Adipose tissue (tissue), 3 donors: Measurements from ENCODE around the gene FCHO2. TPM values are rescaled to one million over a fixed set of nuclear protein-coding genes. Genes with fewer than 3 reads are reported as not detected.
"Not testable (repeated sequence)": the region's sequence is repeated elsewhere in the genome, so short reads cannot be mapped to it uniquely, and the experiment has no call there.

Source experiments
- H3K27ac ChIP-seq: one replicate; pipeline ENCODE4 v1.5.1; 2013; ENCODE audit warnings: low read depth, low read length
- WGBS, 3 donors: extraction: QIAGEN DNeasy Blood & Tissue Kit; methylation state at CpG; one replicate each; pipeline ENCODE4 v1.1.7; 2013; 5-methylcytosine and 5-hydroxymethylcytosine counted together
- polyA plus RNA-seq, 3 donors: library from polyadenylated mRNA; stranded (reverse); fragments of 200-250 nt; gene quantifications; one replicate each; pipeline ENCODE4 v1.2.3, GENCODE V29; 2013
- donor health status: healthy with polysubstance abuse.
- donor health status: Bipolar disorder and iron deficiency.
- donor health status: healthy.

Gene FCHO2
- polyA plus RNA-seq = 10 to 100 TPM in 1 of 3 donors, 1 to 10 TPM in 2; 4.5 to 12.0 (median 7.0) TPM

GRCh38 chr5:72955768-72956323 lies at the start of gene FCHO2:
Gene FCHO2 (plus strand): TSS chr5:72956041. CDS start chr5:72956097, 56 bp downstream.
- peak within 1 kb of the TSS; percentile 73 for H3K27ac ChIP-seq
- WGBS, 3 donors = 0 to 1% (median 1%) methylated on average over 50 to 64 of the region's 64 CpGs

DNA sequence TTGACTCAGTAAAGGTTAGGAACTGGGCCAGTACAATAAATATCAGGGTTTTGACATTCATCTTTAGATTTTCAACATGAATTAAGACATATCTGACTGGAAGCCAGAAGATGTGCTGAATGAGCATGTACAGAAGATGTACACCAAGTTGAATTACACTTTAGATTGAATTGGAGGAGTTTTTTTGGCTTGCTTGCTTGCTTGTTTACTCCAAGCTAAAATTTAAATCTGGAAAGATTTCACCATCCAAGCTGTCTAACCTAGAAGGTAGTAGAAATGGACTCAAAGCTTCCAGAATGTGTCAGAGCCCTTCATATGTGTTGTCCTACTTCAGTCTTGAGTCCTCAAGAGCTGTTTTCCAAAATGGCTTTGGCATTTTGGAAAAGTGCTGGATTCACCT lies 49.0 kb upstream of the FCHO2 start:
- no peak overlapping the region for H3K27ac ChIP-seq

- no peak overlapping the region for H3K27ac ChIP-seq
- 77 to 83% (median 81%) methylated on average over 6 of the region's 6 CpGs for WGBS, 3 donors
Observed at GRCh38 chr5:72908664-72909063, 47.2 kb upstream of the FCHO2 start.

DNA sequence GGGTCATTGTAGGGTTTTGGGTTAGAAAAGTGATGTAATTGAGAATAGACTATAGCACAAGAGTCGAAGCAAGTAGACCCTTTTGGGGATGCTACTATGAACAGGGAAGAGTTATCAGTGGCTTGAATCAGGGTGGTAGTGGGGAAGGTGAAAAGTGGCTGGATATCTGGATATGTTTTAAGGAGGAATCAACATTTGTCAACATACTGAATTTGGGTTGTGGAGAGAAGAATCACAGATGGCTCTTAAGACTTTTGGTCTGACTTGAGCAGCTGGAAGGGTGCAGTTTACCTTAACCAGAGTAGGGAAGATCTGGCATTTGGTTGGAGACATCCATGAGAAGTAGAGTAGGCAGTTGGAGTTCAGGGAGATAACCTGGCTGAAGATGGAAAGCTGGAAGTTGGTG lies 38.5 kb upstream of the FCHO2 start:
- no peak overlapping the region for H3K27ac ChIP-seq
- 93 to 96% (median 94%) methylated on average over 1 of the region's 1 CpG for WGBS, 3 donors

GRCh38 chr5:72920690-72921502 lies 34.9 kb upstream of the FCHO2 start:
- WGBS, 3 donors = 17 to 25% (median 21%) methylated on average over 4 of the region's 4 CpGs
- H3K27ac ChIP-seq = no peak overlapping the region

- 68 to 92% (median 90%) methylated on average over 2 of the region's 2 CpGs for WGBS, 3 donors
- H3K27ac ChIP-seq = no peak overlapping the region
Observed at GRCh38 chr5:72921886-72922285, 34.0 kb upstream of the FCHO2 start.

- H3K27ac ChIP-seq = no peak overlapping the region
- WGBS, 3 donors = 71 to 73% (median 73%) methylated on average over 1 of the region's 1 CpG
Observed at GRCh38 chr5:72922422-72922821, 33.4 kb upstream of the FCHO2 start.

GRCh38 chr5:72925336-72926010 lies 30.4 kb upstream of the FCHO2 start:
- WGBS, 3 donors = 93 to 99% (median 97%) methylated on average over 25 to 33 of the region's 33 CpGs

GRCh38 chr5:72932686-72933085 lies 23.2 kb upstream of the FCHO2 start:
- WGBS, 3 donors = 88 to 97% (median 93%) methylated on average over 2 of the region's 2 CpGs
- H3K27ac ChIP-seq = not testable (repeated sequence)

More at GRCh38 chr5:72925336-72926010, 30.4 kb upstream of the FCHO2 start:
- no peak overlapping the region for H3K27ac ChIP-seq

- WGBS, 3 donors = 96 to 97% (median 97%) methylated on average over 27 to 32 of the region's 32 CpGs
- H3K27ac ChIP-seq = not testable (repeated sequence)
Observed at GRCh38 chr5:72934953-72935725, 20.7 kb upstream of the FCHO2 start.

GRCh38 chr5:72936893-72937292 lies 18.9 kb upstream of the FCHO2 start:
- no peak overlapping the region for H3K27ac ChIP-seq
- WGBS, 3 donors = 83 to 95% (median 86%) methylated on average over 4 of the region's 4 CpGs

GRCh38 chr5:72937517-72938061 lies 18.3 kb upstream of the FCHO2 start:
- H3K27ac ChIP-seq = no peak overlapping the region
- 56 to 87% (median 57%) methylated on average over 3 of the region's 3 CpGs for WGBS, 3 donors

- H3K27ac ChIP-seq = no peak overlapping the region
- WGBS, 3 donors = 15 to 48% (median 22%) methylated on average over 1 of the region's 1 CpG
Observed at GRCh38 chr5:72938206-72938605, 17.6 kb upstream of the FCHO2 start.

DNA sequence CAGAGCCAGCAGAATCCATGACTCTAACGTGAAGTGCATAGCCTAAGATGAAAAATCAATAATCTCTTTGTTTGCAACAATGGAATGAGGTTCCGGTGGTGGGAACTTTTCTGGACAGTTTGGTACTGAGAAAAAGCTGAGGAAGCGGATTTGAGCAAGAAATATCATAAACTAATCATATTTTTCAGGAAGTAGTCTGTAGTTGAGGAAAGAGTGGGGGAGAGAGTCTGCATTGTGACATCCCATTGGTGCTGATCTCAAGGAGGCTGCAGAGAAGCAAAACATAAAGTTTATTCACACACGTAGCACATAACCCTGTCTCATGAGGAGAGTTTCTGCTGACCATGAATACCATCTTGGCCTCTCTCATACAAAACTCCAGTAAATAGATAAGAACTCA lies 15.8 kb upstream of the FCHO2 start:
- WGBS, 3 donors = 41 to 46% (median 41%) methylated on average over 4 of the region's 4 CpGs
- H3K27ac ChIP-seq = no peak overlapping the region

DNA sequence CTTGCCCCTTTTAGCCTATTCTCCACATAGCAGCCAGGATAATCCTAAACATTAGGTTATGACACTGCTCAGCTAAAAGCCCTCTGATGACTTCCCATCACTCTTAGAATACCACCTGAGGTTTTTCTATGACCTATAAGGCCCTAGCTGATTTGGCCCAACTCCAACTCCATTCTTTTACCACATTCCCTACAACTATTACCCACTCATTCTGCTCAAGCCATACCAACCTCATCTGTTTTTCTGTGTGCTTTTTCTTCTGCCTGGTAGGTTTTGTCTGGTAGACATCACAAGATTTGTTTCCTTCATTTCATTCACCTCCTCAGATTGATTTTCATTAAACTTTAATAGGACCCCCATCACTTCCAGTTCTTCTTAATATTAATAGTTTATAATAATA lies 12.5 kb upstream of the FCHO2 start:
- H3K27ac ChIP-seq = no peak overlapping the region

GRCh38 chr5:72947498-72947897 lies 8.3 kb upstream of the FCHO2 start:
- no peak overlapping the region for H3K27ac ChIP-seq

- H3K27ac ChIP-seq = no peak overlapping the region
Observed at GRCh38 chr5:72949481-72949880, 6.4 kb upstream of the FCHO2 start.

DNA sequence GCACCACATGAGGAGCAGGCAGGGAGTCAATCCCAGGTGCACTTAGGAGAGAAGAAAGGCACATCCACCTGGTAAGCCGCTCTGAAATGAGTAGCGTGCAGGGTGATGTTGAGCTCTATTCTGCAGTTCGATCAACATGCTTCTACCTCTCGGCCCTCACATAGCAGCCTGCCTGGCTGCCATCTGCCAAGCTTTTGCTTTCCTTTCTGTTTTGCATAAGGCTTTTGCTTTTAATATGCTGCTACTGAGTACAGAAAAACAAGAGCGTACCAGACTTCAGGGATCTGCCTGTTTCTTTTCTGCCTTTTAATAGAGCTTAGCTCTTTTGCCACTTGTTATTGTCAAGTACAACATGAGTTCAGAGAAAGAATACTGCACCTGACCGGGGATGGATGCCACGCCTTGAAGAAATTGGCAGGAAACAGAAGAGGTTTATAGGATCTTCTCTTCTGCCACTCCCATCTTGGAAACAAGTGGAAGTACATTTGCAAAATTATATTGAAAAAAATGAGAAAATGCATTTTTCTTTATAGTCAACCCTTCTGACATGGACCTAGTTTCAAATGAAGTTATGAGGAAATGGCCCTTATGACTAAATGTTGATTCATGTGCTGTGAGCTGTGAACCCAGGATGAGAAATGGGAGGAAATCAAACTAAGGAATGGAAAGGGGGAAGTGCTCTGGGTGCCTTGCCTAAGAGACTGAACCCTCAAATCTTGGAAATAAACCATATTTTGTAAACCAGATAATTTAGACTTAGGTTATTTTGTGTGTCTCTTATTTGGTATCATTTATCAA lies 4.0 kb upstream of the FCHO2 start:
- no peak overlapping the region for H3K27ac ChIP-seq
- 88 to 94% (median 92%) methylated on average over 7 of the region's 7 CpGs for WGBS, 3 donors
